ENCODE data around the gene NDST4.

Gene NDST4

DNA sequence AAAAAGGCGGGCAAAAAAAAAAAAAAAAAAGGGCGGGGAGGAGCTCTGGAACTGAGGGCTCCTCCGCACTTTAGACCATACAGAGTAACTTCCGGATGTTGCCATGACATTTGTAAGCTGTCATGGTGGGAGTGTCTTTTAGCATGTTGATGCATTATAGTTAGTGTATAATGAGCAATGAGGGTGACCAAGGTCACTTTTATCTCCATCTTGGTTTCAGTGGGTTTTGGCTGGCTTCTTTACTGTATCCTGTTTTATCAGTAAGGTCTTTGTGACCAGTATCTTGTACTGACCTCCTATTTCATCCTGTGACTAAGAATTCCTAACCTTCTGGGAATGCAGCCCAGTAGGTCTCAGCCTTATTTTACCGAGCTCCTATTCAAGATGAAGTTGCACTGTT lies 321.4 kb downstream of the NDST4 start:
- no peak for DNase-seq (ENCODE audit: low read depth in 2 of 2)

DNA sequence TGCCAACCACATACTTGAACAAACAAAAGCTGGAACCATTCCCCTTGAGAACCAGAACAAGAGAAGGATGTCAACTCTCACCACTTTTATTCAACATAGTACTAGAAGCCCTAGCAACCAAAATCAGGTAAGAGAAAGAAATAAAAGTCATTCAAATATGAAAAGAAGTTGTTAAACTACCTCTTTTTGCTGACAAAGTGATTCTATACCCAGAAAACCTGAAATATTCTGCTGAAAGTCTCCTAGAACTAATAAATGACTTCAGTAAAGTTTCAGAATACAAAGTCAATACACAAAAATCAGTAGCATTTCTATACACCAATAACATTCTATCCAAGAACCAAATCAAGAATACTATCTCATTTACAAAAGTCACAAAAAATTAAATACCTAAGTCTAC lies 327.9 kb downstream of the NDST4 start:
- no peak for DNase-seq (ENCODE audit: low read depth in 2 of 2)

DNA sequence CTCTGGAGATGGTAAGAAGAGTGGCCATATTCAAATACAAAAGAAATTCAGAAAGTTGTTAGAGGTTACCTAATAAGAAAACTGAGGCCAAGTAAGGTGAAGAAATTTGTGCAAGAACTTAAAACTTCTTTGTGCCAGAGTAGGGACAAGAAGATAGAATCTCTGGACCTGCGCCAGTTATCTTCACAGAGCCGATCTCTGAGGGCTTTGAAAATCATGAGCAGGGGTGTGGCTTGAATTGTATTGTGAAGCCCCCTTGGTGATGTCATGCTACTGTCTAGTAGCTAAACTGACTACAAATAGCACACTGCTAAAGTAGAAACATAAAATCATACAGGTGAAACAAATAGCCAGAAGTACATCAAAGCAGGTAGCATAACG lies 330.2 kb downstream of the NDST4 start:
- DNase-seq (ENCODE audit: low read depth in 2 of 2): no peak

DNA sequence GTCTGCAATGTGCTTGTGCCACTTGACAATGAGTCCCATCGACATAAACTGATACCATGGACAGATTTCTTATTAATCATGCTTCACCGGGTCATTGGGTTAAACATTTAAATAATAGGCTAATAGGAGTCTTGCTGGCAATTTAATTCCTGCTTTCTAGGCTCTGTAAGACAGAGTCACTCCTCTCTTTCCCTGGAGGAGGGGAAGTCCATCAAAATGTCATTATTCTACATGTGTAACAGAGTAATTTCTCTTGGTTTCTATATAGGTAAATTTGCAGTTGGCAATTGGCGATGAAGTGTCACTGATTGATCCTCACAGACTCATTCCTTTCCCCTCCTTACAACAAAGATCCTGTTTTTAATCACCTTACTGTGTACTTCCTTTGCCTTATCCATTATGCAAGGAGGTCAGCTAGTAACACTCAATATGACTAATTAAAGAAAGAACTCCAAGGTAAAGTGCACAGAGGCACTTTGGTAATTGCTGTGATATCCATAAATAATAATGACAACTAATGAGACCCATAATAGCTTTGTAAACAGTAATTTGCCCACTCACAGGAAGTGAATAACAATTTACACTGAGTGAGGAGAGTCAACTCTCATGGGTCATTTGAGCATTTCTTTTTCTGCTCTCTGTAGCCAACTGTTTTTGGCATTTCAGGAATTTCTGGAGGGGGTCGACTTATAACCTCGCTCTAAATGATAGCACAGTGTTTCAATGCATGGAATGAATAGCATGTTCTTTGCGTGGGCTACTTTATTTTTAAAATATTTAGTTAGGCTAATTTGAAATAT lies 330.8 kb downstream of the NDST4 start:
- no peak for DNase-seq (ENCODE audit: low read depth in 2 of 2)

DNA sequence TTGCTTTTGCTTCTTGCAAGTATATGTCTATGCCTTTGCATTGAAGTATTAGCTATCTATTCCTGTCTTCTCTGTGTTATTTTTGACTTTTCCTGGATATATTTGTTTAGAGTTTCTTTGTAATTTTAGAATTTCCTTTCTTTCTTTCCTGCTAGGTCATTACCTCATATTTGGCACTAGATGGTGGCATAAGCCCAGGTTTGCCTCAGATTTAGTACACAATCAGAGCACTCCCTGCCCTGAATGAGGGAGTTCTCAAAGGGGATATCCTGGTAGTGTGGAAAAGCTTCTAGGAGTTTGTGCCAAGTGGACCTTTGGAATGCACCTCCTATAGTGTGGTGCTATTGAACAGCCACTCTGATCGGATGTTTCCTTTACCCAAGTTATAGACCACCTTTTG lies 333.2 kb downstream of the NDST4 start:
- no peak for DNase-seq (ENCODE audit: low read depth in 2 of 2)

Measured in activated CD4-positive, alpha-beta T cell treated with anti-CD3 and anti-CD28 coated beads for 24 hours (primary cell).